GM19463 (cell line): ENCODE data around the gene DPY30.
A peak's percentile ranks its signal among the peaks of the same experiment; 100 is the strongest.

Experiments used
- ATAC-seq: cut with Tn5 transposase; IDR thresholded peaks from one replicate; pipeline ENCODE4 v1.9.1; 2021; ENCODE audit warnings: mild to moderate bottlenecking, moderate library complexity; ENCODE audit not compliant: unreplicated experiment

The DPY30 gene

DNA sequence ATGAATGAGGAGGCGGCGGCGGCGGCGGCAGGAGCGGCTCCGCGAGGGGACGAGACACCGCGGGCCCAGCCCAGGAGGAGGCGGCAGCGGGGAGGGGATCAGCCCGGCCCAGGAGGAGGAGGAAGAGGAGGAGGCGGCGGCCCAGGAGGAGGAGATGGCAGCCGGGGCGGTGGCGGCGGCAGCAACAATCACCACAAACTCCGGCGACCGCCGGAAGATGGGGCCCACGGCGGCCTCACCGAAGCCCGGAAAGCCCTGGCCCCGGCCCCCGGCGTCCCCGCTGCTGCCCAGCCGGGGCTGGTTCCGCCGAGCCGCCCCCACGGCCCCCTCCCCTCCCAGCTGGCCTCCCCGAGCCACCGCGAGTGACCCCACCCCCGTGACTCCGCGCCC lies 29.3 kb downstream of the DPY30 start:
- peak; percentile 57 for ATAC-seq

DNA sequence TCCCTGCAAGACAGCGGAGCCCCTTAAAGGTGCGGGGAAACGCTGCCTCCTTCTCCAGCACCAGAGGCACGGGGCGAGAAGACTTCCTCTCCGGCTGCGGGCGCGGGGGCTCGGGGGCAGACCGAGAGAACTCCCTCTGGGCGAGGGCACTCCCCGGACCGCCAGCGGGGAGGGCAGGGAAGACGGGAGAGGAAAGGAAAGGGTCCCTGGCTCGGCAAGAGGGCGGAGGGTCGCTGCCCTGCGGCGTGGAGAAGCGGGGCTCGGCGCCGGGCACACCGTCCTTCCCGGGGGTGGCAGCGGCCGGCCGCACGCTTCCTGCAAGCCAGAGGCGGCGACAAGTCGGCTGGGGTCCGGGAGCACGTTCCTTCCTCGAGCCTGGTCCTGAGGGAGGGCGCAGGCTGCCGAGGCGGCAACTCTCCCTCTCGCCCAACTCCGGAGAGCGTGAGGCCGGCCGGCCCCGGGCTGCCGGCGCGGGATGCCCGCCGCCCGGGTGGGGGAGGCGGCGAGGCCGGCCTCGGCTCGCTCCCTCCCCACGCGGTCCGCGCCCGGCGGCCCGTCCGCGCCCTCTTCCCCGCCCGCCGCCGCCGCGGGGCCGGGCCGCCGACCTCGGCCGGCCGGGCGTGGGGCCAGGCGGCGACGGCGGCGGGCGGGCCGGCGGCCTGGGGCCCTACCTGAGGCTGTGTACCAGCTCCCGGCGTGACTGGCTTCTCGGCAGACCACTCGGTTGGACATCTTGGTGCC lies 29.9 kb downstream of the DPY30 start:
- peak; percentile 17 for ATAC-seq

DNA sequence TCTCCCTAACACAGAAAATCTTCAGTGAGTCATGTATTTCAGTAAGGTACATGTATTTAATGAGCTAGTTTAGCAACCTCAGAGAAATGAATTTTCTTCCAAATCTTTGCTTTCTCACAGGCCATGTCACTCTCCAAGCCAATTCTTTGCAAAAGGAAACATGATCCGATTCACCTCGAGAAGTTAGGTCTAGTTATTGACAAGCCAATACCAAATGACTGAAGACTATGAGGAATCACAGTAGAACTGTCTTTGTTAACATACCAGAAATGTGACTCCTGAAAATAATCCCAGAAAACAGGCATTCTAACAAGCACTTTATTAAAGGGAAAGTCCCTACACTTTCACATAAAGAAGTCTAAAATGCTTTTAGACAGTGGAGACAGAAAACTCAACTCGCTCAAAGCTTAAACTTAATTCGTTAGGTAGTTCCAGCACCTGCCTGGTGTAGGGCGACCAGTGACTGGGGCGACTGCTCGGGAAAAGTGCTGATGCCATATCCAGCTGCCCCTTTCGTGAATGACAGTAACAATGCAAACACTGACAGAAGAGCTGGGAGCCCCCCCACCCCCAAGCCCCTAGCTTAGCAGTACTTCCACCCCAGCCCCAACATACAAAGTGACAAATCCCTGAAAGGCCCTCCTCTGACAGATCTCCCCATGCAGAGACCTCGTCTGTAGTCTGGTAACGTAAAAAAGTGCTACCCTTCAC lies 30.6 kb downstream of the DPY30 start:
- no peak for ATAC-seq

DNA sequence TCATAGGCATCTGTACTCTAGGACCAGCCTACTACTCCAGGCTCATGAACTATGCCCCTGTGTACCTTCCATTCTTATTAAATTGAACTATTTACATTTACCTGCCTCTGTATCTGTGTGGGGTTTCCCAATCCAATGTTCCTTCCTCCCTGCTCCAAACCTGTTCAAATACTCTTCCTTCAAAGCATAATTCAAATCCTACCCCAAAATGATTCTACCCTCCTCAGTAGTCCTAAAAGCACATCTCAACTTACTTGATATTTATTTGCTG lies 32.5 kb downstream of the DPY30 start:
- no peak for ATAC-seq

DNA sequence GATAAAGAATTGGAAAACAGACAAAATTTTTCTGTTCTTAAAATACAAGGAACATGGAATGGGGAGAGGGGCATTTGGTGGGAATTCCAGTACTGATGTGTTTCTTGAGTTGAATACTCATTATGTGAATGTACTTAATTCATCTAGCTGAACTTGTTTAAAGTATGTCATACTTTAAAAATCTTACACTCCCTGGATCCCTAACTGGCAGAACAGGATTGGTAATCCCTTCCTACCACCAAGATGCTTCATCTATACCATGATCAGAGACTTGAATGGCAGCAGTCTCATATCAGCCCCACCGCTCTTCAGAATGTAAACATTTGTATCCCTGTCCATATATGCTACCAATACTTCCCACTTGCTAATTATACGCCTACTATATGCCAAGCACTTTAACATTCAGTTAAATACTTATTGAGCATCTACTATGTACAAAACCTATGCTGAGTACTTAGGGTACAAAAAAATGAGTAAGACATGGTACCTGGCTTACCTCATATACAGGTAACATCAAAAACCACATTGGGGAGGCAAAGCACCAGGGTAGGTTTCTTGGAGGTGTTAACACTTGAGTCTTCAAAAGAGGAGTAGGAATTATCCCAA lies 34.1 kb downstream of the DPY30 start:
- no peak for ATAC-seq

DNA sequence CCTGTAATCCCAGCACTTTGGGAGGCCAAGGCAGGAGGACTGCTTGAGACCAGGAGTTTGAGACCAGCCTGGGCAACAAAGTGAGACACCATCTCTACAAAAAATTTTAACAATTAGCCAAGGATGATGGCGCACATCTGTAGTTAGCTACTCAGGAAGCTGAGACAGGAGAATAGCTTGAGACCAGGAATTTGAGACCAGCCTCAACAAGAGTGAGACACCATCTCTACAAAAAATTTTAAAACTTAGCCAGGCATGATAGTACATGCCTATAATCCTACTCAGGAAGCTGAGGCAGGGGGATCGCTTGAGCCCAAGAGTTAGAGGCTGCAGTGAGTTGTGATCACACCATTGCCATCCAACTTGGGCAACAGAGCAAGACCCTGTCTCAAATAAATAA lies 35.8 kb downstream of the DPY30 start:
- no peak for ATAC-seq

DNA sequence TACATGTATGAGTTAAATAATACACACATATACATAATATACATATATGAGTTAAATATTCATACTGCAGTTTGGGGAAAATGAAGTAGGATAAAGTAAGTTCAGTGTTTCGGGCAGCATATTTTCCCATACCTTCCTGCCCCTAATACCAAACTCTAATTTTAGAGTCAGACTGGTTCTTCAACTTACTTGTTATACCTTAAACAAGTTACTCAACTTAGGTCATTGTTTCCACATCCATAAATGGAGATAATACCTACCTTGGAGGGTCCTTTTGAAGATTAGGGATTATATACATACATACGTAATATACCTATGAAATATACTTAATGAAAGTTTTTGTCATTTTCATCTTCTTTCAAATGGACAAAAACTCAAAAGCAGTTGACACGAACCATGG lies 37.2 kb downstream of the DPY30 start:
- no peak for ATAC-seq

DNA sequence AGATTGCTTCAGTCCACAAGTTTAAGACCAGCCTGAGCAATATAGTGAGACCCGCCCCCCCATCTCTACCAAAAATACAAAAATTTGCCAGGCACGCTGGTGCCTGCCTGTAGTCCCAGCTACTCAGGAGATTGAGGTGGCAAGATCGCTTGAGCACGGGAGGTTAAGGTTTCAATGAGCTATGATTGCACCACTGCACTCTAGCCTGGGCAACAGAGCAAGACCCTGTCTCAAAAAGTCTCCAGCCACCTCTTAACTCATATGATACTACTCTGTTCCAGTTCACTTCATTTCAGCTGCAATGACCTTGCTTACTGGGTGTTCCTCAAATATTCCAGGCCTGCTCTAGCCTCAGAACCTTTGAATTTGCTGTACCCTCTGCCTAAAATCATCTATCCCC lies 40.2 kb downstream of the DPY30 start:
- ATAC-seq = no peak

DNA sequence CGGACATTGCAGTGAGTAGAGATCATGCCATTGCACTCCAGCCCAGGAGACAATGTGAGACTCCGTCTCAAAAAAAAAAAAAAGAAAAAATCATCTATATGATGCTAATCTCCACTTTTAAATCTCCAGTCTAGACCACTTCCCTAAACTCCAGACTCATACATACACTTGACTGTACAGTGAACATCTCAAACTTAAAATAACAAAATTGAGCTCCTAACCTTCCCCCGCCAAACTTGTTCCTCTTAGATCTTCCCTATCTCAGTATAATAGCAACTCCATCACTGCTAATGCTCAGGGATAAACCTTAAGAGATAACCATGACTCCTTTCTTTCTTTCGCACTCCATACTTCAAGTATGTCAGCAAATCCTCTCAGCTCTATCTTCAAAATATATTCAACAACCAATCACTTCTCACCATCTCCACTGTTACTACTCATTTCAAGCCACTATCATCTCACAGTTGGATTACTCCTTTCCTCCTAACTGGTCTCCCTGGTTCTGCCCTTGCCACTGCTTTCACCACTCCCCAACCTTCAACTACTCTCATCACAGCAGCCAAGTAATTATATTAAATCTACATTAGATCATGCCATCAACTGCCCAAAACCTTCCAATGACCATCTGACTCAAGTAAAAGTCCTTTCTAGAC lies 40.7 kb downstream of the DPY30 start:
- no peak for ATAC-seq

DNA sequence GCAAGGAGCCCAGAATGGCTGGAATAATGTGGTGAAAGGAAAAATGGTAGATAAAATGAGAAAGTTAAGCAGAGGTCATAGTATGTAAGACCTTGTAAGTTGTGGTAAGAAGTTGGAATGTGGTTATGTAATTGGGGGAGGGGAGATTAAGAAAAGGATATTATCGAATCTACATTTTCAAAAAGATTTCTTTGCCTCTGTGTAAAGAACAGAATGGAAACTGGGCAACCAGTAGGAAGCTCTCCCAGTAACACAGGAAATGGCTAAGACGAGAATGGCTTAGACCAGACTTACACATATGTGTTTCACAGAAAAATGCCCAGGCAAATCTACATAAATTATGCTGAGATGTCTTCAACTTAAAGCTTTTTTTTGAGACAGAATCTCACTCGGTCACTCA lies 42.0 kb downstream of the DPY30 start:
- ATAC-seq = peak; percentile 59

DNA sequence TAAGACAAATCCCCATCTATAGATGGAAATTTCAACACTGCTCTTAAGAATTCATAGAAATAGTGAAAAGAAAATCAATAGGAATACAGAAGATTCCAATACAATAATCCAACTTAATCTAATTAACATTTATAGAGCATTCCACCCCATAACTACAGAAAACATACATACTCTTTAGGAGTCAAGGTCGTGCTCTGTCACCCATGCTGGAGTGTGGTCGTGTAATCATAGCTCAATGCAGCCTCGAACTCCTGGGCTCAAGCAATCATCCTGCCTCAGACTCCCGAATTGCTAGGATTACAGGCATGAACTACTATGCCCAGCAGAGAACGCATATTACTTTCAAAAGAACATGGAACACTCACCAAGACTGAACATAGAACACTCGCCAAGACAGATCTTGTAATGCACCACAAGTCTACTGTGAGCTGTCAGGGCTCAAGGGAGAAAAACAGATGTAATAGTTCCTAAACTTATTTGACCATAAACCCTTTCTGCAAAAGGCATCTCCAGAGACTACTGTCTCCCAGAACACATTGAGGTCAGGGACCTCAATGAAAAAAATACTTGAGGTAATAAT lies 42.9 kb downstream of the DPY30 start:
- no peak for ATAC-seq

DNA sequence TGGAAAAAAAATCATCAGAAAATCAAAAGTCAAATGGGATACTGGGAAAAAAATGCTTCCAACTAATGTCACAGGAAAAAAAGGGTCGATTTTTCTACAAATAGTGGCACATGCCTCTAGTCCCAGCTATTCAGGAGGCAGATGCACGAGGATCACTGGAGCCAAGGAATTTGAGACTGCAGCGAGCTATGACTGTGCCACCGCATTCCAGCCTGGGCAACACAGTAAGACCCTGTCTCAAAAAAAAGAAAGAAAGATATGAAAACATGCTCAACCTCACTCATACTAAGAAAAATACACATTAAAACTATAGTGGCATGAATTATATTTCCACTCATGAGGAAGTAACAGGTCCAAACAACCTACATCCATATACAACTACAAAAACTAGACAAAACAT lies 46.7 kb downstream of the DPY30 start:
- no peak for ATAC-seq

DNA sequence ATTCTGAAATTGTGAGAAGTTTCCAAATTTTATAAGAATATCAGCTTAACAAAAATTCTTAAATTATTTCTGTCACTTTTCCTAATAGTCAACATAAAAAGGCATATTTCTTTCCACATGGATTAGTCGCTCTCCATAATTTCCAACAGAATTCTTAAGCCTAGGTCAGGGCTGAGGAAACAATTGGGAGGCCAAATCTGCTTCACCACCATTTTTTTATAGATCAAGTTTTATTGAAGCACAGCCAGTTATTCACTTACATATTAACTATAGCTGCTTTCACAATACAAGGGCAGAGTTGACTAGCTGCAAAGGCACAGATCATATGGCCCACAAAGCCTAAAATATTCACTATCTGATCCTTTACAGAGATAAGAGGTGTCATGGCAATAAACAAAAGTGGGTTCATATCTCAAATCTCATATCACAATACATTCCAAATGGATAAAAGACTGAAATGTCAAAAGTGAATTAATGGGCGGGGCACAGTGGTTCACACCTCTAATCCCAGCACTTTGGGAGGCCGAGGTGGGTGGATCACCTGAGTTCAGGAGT lies 47.5 kb downstream of the DPY30 start:
- no peak for ATAC-seq

DNA sequence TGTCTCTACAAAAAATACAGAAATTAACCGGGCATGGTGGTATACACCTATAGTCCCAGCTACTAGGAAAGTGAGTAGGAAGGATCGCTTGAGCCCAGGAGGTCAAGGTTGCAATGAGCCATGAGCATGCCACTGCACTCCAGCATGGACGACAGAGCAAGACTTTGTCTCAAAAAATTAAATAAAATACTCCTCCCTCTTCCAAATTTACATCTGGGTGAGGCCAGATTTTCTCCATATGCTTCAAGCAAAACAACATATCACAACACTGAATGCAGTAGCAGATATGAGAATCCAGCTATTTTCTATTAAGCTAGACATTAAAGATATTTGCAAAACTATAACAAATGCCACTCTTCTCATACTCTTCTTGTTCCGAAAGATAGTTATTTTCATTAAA lies 49.7 kb downstream of the DPY30 start:
- no peak for ATAC-seq

DNA sequence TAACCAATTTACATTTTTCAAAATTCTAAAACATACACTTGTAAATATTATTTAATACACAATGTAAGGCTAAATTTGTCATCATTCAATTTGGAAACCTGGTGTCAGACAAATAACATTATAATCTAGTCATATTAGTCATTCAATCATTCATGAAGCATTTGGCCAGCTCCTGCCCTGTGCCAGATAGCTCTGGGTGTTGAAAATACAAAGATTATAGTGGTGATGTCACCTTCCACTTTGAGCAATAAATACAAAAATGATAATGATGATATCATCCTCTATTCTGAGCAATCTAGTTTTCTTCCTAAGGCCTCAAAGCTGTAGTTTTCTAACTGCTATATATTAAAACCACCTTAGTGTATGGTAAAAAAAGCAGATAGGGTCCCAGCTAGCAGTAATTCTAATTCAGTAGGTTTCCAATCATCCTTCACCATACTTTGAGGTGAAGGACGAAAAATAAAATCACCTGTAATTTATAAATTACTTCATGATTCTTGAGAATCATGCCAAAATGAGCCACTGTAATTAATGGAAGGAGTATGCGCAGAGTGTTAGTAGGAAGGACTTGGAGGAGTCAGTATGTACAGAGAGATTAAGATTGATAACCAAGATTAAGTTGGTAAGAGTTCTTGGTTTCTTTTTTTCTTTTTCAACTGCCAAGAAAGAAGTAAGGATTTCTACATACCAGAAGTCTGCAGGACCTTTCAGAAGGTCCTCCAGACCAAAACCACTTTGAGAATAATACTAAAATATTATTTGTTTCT lies 52.0 kb downstream of the DPY30 start:
- ATAC-seq = no peak

DNA sequence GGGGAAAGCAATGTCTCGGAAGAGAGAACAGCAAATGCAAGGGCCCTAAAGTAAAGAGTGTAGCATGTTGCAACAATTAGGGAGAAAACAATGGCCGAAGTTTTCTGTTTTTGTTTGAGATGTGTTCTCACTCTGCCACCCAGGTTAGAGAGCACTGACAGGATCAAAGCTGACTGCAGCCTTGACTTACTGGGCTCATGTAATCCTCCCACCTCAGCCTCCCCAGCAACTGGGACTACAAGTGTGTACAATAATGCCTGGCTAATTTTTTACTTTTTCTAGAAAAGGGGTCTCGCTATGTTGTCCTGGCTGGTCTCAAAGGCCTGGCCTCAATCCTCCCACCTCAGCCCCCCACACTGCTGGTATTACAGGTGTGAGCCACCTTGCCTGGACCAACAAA lies 52.7 kb downstream of the DPY30 start:
- no peak for ATAC-seq

DNA sequence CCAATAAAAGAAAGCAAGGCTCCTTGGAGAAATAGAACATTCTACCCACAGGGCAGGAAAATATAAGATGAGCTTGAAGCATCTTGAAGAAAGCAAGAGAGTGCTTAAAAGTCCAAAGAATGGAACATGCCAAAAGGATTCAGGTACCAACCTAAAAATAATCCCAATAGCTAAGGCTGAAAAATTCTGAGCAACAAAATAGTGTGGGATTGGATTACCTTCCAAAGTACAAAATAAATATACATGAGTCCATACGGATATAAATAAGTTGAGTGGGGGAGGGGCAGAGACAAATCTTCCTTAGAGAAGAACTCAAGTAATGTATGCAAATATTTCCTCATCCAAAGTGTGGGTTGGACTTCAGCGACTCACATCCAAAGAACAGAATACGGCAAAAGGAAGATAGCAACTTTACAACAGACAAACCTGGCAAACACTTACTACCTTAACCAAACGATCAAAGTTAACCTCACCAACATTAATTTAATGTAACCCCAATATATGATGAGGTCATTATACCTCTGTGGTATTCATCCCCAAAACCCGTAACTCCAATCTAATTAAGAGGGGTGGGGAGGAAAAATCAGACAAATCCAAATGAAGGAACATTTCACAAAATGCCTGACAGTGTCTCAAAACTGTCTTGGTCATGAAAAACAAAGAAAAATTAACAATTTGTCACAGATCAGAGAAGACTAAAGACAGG lies 55.7 kb downstream of the DPY30 start:
- no peak for ATAC-seq

DNA sequence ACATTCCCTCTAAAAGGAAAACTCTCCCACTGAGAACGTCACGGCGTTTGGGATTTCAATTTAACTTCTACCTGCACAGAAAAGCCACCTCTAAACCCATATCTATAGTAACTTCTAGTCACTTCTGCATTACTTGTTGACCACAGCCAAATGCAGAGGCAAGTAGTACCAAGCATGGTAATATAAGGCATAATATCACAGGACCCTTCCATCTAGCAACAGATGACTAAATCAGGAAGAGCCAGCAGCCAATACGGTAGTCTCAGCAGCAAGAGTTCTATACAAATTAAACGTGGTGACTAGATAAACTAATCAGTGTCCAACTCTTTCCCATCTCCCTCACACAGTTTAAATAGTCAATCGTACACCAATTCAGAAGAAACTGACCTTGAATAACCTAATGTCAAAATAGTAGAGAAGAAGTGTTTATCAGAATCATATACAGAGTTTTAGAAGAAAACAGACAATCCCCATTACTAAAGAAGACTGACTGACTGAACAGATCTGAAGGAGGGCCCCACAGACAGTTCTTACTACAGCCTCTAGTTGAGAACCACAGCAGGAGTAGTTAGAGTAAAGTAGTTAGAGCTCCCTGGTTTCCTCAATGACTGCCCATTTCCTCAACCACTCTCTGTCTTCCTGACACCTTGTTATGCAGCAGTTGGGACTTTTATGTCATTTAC lies 58.8 kb downstream of the DPY30 start:
- peak; percentile 99 for ATAC-seq

DNA sequence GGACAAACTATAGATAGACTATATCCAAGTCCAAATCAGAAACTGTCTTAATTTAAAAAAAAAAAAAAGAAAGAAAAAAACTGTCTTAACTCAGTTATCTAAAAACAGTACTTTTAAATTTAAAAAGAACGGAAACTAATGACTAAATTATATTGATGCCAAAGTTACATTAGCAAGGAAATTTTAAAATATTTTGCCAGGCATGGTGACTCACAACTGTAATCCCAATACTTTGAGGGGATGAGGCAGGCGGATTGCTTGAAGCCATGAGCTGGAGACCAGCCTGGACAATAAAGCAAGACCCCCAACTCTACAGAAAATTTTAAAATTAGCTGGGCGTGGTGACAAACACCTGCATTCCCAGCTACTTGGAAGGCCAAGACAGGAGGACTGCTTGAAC lies 59.6 kb downstream of the DPY30 start:
- ATAC-seq = no peak
